ENCODE measurements around the gene RAD51C. TPM values are rescaled to one million over a fixed set of nuclear protein-coding genes. Genes with fewer than 3 reads are reported as not detected.

The RAD51C gene
- total and polyA plus RNA-seq, 2 experiments from 2014 or later: 19.2 to 41.6 TPM

DNA sequence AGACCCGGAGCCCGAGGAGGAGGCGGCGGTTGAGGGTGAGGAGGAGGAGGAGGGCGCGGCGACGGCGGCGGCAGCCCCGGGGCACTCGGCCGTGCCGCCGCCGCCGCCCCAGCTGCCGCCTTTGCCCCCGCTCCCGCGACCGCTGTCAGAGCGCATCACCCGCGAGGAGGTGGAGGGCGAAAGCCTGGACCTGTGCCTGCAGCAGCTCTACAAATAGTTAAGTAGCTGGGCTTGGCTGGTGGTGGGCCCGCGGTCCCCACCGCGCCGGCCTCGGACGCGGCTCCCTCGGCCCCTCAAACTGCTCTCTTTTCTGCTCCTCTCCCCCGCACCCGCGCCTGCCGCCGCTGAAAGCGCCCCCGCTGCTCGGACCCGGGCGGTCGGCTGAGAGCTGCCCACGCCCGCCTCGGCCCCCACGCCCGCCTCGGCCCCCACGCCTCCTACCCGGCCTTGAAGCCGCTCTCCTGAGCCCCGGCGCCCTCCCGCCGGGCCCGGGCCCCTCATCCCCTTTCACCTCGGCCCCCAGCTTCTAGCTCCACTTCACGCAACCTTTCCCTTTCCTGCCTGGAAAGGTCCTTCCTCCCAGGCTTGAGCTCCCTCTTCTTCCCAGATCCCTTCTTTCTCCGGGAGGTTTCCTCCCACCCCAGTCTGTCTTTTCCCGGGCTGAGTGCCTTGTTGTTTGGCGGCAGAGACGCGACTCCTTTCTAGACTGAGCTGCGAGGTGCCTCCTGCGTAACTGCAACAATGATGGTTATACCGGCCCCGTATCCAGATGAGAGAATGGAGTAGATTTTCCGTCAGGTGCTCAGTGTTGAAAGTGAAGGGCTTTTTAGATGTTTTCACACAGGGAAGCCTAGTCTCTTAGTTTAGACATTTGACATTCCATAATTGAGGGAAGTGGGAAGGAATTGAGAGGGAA is 64.1 kb downstream of the RAD51C start:
- WGBS (ENCODE audit: low lambda C conversion rate, missing lambda C conversion rate): 2% methylated on average over 22 of the region's 72 CpGs
- peak overlapping the region; percentile 79 for H3K4me3 ChIP-seq
- TF ChIP-seq EZH2phosphoT487 (IDR thresholded peaks at IDR 0.05; ENCODE audit: low read depth, severe bottlenecking, unreplicated experiment) (no peak), EZH2 (IDR thresholded peaks at IDR 0.05; ENCODE audit: borderline replicate concordance) (peak; percentile 56)
- TF ChIP-seq, protein P1, sequence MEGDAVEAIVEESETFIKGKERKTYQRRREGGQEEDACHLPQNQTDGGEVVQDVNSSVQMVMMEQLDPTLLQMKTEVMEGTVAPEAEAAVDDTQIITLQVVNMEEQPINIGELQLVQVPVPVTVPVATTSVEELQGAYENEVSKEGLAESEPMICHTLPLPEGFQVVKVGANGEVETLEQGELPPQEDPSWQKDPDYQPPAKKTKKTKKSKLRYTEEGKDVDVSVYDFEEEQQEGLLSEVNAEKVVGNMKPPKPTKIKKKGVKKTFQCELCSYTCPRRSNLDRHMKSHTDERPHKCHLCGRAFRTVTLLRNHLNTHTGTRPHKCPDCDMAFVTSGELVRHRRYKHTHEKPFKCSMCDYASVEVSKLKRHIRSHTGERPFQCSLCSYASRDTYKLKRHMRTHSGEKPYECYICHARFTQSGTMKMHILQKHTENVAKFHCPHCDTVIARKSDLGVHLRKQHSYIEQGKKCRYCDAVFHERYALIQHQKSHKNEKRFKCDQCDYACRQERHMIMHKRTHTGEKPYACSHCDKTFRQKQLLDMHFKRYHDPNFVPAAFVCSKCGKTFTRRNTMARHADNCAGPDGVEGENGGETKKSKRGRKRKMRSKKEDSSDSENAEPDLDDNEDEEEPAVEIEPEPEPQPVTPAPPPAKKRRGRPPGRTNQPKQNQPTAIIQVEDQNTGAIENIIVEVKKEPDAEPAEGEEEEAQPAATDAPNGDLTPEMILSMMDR (IDR thresholded peaks at IDR 0.05; ENCODE audit: poor library complexity): no peak
- H3K79me2 ChIP-seq: no peaks in the 10 kb centered on the region
- H3K9me3 ChIP-seq (ENCODE audit: low read depth): no peaks in the 10 kb centered on the region
- no peaks in the 10 kb centered on the region for H3K36me3 ChIP-seq (replicated peaks; ENCODE audit: insufficient read depth, low read depth)
- H3K9me2 ChIP-seq (replicated peaks; ENCODE audit: insufficient read depth): no peaks in the 10 kb centered on the region
- peak overlapping the region; percentile 99 for H3K4me2 ChIP-seq
- peak overlapping the region; percentile 94 for H2AFZ ChIP-seq
- no peaks in the 10 kb centered on the region for H4K20me1 ChIP-seq (ENCODE audit: insufficient read depth, poor library complexity, severe bottlenecking)
- H3K4me1 ChIP-seq (ENCODE audit: insufficient read depth): peaks cover 5% of the 10 kb centered on the region
- H3K27me3 ChIP-seq: peaks cover 66% of the 10 kb centered on the region
- peak; percentile 21 for DNase-seq (ENCODE audit: low spot score)
- H3K27ac ChIP-seq: no peak overlapping the region

DNA sequence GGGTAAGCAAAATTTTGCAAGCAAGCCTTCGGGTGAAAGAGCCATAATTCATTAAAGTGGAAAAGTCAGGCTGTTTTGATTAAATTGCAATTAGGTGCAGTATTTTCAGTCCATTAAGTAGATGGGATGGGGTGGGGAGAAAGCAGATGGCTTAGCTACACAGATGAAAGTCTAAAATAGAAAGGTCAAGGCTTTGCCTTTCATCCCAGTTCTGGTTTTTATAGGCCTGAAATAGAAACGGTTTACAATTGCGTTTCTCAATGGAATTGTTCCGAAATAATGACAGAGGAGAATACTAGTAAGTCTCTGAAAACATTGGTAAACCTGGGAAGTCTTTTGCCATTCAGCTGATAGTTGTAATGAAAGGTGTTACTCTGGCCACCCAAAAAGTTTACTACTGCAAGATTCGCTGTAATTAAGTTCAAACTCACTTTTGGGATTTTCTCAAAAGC is 64.8 kb downstream of the RAD51C start:
- H3K4me3 ChIP-seq: no peak overlapping the region
- no peaks in the 10 kb centered on the region for H4K20me1 ChIP-seq (ENCODE audit: insufficient read depth, poor library complexity, severe bottlenecking)
- peak overlapping the region; percentile 99 for H3K4me2 ChIP-seq
- no peaks in the 10 kb centered on the region for H3K9me2 ChIP-seq (replicated peaks; ENCODE audit: insufficient read depth)
- no peaks in the 10 kb centered on the region for H3K36me3 ChIP-seq (replicated peaks; ENCODE audit: insufficient read depth, low read depth)
- TF ChIP-seq EZH2phosphoT487 (IDR thresholded peaks at IDR 0.05; ENCODE audit: low read depth, severe bottlenecking, unreplicated experiment) (no peak), EZH2 (IDR thresholded peaks at IDR 0.05; ENCODE audit: borderline replicate concordance) (no peak)
- TF ChIP-seq, protein P1 (IDR thresholded peaks at IDR 0.05; ENCODE audit: poor library complexity): no peak
- H3K27ac ChIP-seq: no peak overlapping the region
- peaks cover 66% of the 10 kb centered on the region for H3K27me3 ChIP-seq
- no peaks in the 10 kb centered on the region for H3K79me2 ChIP-seq
- WGBS (ENCODE audit: low lambda C conversion rate, missing lambda C conversion rate): 49% methylated on average over 5 of the region's 5 CpGs
- H3K9me3 ChIP-seq (ENCODE audit: low read depth): no peaks in the 10 kb centered on the region
- H2AFZ ChIP-seq: no peak overlapping the region
- no peak for DNase-seq (ENCODE audit: low spot score)
- peaks cover 5% of the 10 kb centered on the region for H3K4me1 ChIP-seq (ENCODE audit: insufficient read depth)

DNA sequence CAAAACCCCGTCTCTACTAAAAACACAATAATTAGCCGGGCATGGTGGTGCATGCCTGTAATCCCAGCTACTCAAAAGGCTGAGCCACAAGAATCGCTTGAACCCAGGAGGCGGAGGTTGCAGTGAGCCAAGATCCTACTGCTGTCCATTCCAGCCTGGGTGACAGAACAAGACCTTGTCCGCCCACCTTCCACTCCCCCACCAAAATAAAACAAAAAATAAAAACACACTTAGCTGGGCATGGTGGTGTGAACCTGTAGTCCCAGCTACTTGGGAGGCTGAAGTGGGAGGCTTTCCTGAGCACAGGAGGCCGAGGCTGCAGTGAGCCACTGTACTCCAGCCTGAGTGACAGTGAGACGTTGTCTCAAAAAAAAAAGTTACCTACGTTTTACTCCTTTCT is 66.5 kb downstream of the RAD51C start:
- 89% methylated on average over 8 of the region's 8 CpGs for WGBS (ENCODE audit: low lambda C conversion rate, missing lambda C conversion rate)
- H3K4me1 ChIP-seq (ENCODE audit: insufficient read depth): peaks cover 5% of the 10 kb centered on the region
- H3K27ac ChIP-seq: no peak overlapping the region
- TF ChIP-seq, protein P1 (IDR thresholded peaks at IDR 0.05; ENCODE audit: poor library complexity): no peak
- no peak for TF ChIP-seq EZH2phosphoT487 (IDR thresholded peaks at IDR 0.05; ENCODE audit: low read depth, severe bottlenecking, unreplicated experiment)
- no peak overlapping the region for H3K4me2 ChIP-seq
- no peaks in the 10 kb centered on the region for H3K36me3 ChIP-seq (replicated peaks; ENCODE audit: insufficient read depth, low read depth)
- no peak overlapping the region for H3K4me3 ChIP-seq
- no peaks in the 10 kb centered on the region for H3K9me2 ChIP-seq (replicated peaks; ENCODE audit: insufficient read depth)
- no peak overlapping the region for H2AFZ ChIP-seq
- H3K9me3 ChIP-seq (ENCODE audit: low read depth): no peaks in the 10 kb centered on the region
- peaks cover 63% of the 10 kb centered on the region for H3K27me3 ChIP-seq
- DNase-seq (ENCODE audit: low spot score): no peak
- H4K20me1 ChIP-seq (ENCODE audit: insufficient read depth, poor library complexity, severe bottlenecking): no peaks in the 10 kb centered on the region
- H3K79me2 ChIP-seq: no peaks in the 10 kb centered on the region

Data from hepatocyte (in vitro differentiated cells).